GM12878 (cell line): ENCODE data around the gene SIPA1. TPM values are rescaled to one million over a fixed set of nuclear protein-coding genes. Genes with fewer than 3 reads are reported as not detected.

ENCODE experiments used
- BCLAF1 ChIP-seq: fragments of 450-650 bp; IDR thresholded peaks from 2 replicates; pipeline ENCODE4 v1.6.1; 2017; ENCODE audit warnings: antibody characterized with exemption, mild to moderate bottlenecking, moderate library complexity
- DPF2 ChIP-seq: fragments of 450-650 bp; IDR thresholded peaks from 2 replicates; pipeline ENCODE4 v1.6.1; 2017; ENCODE audit warnings: mild to moderate bottlenecking
- EZH2 ChIP-seq: IDR thresholded peaks from 2 replicates; pipeline ENCODE4 v1.6.1; 2012; ENCODE audit warnings: low read depth, mild to moderate bottlenecking, control low read depth, inconsistent platforms, low read length, borderline replicate concordance; ENCODE audit not compliant: control insufficient read depth
- NFYB ChIP-seq: IDR thresholded peaks from 2 replicates; pipeline ENCODE4 v1.6.1; 2011; ENCODE audit warnings: low read depth, mild to moderate bottlenecking, low read length, improper control_type of control experiment, moderate library complexity; ENCODE audit not compliant: insufficient read depth
- NRF1 ChIP-seq: conservative IDR thresholded peaks from 2 replicates; pipeline ENCODE4 v1.6.1; 2011; ENCODE audit warnings: mild to moderate bottlenecking, low read depth, low read length, improper control_type of control experiment
- PBX3 ChIP-seq: IDR thresholded peaks from 2 replicates; pipeline ENCODE4 v1.6.1; 2011; ENCODE audit warnings: mild to moderate bottlenecking, low read depth, low read length, moderate library complexity; ENCODE audit not compliant: insufficient replicate concordance
- TBL1XR1 ChIP-seq: IDR thresholded peaks from 2 replicates; pipeline ENCODE4 v1.6.1; 2012; ENCODE audit warnings: low read depth, low read length, improper control_type of control experiment
- polyA plus RNA-seq, 11 experiments: library from polyadenylated mRNA; depleted of rRNA in 4 of 11; unstranded in 6 of 11; stranded (reverse) in 5 of 11; fragments of >200 nt; fragmentation: Nextera tagmentation in 4 of 11; fragmentation: Illumina TruSeq in 1 of 11; extraction: Ambion mirVana in 4 of 11; extraction: Trizol in 1 of 11; gene quantifications; 1 replicate in 1 of 11; 2 replicates in 10 of 11; pipeline versions ENCODE4 v1.2.1 to v1.2.3, GENCODE V29; 2011 to 2016; ENCODE audit warnings: inconsistent platforms in 2 of 11, missing spikeins in 2 of 11, low read depth in 1 of 11
- total RNA-seq, 4 experiments: library from RNA; depleted of rRNA in 3 of 4; stranded (reverse); fragments of >200 nt in 3 of 4; fragmentation: Illumina TruSeq in 1 of 4; extraction: Trizol in 1 of 4; gene quantifications; 2 replicates each; pipeline versions ENCODE4 v1.2.1 to v1.2.3, GENCODE V29; 2013 to 2021

SIPA1 gene
- total and polyA plus RNA-seq, 10 of the 15 experiments (the other 5 are each of a cell fraction or from before 2014, with no cell fraction given), result 1.0 to 139 (median 33.4) TPM

GRCh38 chr11:65651339-65651588, 13.4 kb downstream of the SIPA1 start (continued):
- TF ChIP-seq BCLAF1 (no peak), TBL1XR1 (no peak), NFYB (no peak), PBX3 (no peak), NRF1 (no peak), DPF2 (no peak), EZH2 (no peak)
